Endothelial cell of umbilical vein (primary cell): ENCODE data around the gene AP5Z1. TPM values are rescaled to one million over a fixed set of nuclear protein-coding genes. Genes with fewer than 3 reads are reported as not detected.

Experiments used
- BruUV-seq: library from RNA; stranded (reverse); fragments of 400-500 nt; replicated peaks from 2 replicates; lab custom pipeline; 2021; lab: Mats Ljungman, UMichigan
- CTCF ChIA-PET: fragments of 300-600, 350-600 bp; sonication (Branson Sonifier 250); formaldehyde crosslinking; loops from one replicate; lab custom pipeline; 2021; ENCODE audit warnings: antibody characterized with exemption, inconsistent platforms; lab: Charles Lee
- POLR2A ChIA-PET: fragments of 300-600, 350-600 bp; sonication (Branson Sonifier 250); formaldehyde crosslinking; loops from one replicate; lab custom pipeline; 2021; ENCODE audit warnings: antibody characterized with exemption, inconsistent platforms; lab: Charles Lee
- DNase-seq: peaks from one replicate; pipeline ENCODE4 v3.0.0-alpha.2; 2011; ENCODE audit warnings: low read depth, low spot score
- FAIRE-seq: peaks from 2 replicates; lab custom pipeline; 2011; peaks lifted over from hg19 to GRCh38; lab: Jason Lieb, UNC
- H2AFZ ChIP-seq: 2 replicates; pipeline ENCODE4 v1.6.0; 2012; ENCODE audit warnings: low read depth, low read length, control low read depth, inconsistent platforms
- H3K27ac ChIP-seq: 2 replicates; pipeline ENCODE4 v1.5.1; 2011; ENCODE audit warnings: low read depth, mild to moderate bottlenecking, control low read depth, low read length, moderate library complexity; ENCODE audit not compliant: insufficient read depth
- H3K27me3 ChIP-seq, 2 experiments: 2 replicates each; pipeline versions ENCODE4 v1.6.0 to v1.6.1; 2011; ENCODE audit warnings: low read length in 2 of 2, mixed read lengths in 1 of 2; ENCODE audit not compliant: control insufficient read depth in 2 of 2, insufficient read depth in 2 of 2
- H3K36me3 ChIP-seq, 2 experiments: 2 replicates in 1 of 2; 3 replicates in 1 of 2; pipeline ENCODE4 v1.5.1; 2011; ENCODE audit warnings: low read length in 2 of 2, mild to moderate bottlenecking in 1 of 2, moderate library complexity in 1 of 2; ENCODE audit not compliant: control insufficient read depth in 2 of 2, insufficient read depth in 2 of 2; ENCODE audit errors: extremely low read depth in 1 of 2
- H3K4me1 ChIP-seq: 3 replicates; pipeline ENCODE4 v1.5.1; 2011; ENCODE audit warnings: mild to moderate bottlenecking, low read length; ENCODE audit not compliant: control insufficient read depth, insufficient read depth; ENCODE audit errors: extremely low read depth
- H3K4me2 ChIP-seq: 2 replicates; pipeline ENCODE4 v1.6.1; 2011; ENCODE audit warnings: low read length, control low read depth, mixed read lengths; ENCODE audit not compliant: insufficient read depth
- H3K4me3 ChIP-seq, 3 experiments: fragments of 200-600 bp in 1 of 3; sonication (generic), shearing (Covaris generic) in 1 of 3; replicated peaks in 1 of 3; 2 replicates each; pipeline ENCODE4 v1.5.1; 2011 to 2016; ENCODE audit warnings: control low read depth in 3 of 3, low read length in 3 of 3, mild to moderate bottlenecking in 2 of 3, inconsistent platforms in 1 of 3, low read depth in 1 of 3, moderate library complexity in 1 of 3; ENCODE audit not compliant: insufficient read depth in 1 of 3
- H3K79me2 ChIP-seq: 2 replicates; pipeline ENCODE4 v1.6.0; 2012; ENCODE audit warnings: low read length, inconsistent platforms; ENCODE audit not compliant: control insufficient read depth, insufficient read depth
- H3K9ac ChIP-seq: replicated peaks from 2 replicates; pipeline ENCODE3; 2011; ENCODE audit warnings: low read length, control low read depth; ENCODE audit not compliant: insufficient read depth; ENCODE audit errors: extremely low read depth
- H3K9me1 ChIP-seq: replicated peaks from 3 replicates; pipeline ENCODE4 v1.6.0; 2011; ENCODE audit warnings: mild to moderate bottlenecking, low read length; ENCODE audit not compliant: control insufficient read depth, insufficient read depth; ENCODE audit errors: extremely low read depth
- H3K9me3 ChIP-seq: replicated peaks from 2 replicates; pipeline ENCODE4 v1.5.1; 2012; ENCODE audit warnings: low read length, inconsistent platforms; ENCODE audit not compliant: control insufficient read depth, insufficient read depth
- H4K20me1 ChIP-seq: replicated peaks from 2 replicates; pipeline ENCODE3; 2011; ENCODE audit warnings: mild to moderate bottlenecking, low read length; ENCODE audit not compliant: control insufficient read depth, insufficient read depth; ENCODE audit errors: extremely low read depth
- CTCF ChIP-seq, 2 donors: IDR thresholded peaks; 1 replicate in 1 of 2; 2 replicates in 1 of 2; pipeline ENCODE4 v1.5.1; 2011; ENCODE audit warnings: low read length in 2 of 2, mild to moderate bottlenecking in 2 of 2, moderate library complexity in 2 of 2, control low read depth in 1 of 2, inconsistent platforms in 1 of 2, low read depth in 1 of 2; ENCODE audit not compliant: insufficient read depth in 1 of 2; ENCODE audit errors: extremely low read depth in 1 of 2
- EZH2 ChIP-seq: IDR thresholded peaks from 2 replicates; pipeline ENCODE4 v1.6.1; 2012; ENCODE audit warnings: borderline replicate concordance, low read depth, mild to moderate bottlenecking, moderate library complexity, low read length, inconsistent platforms; ENCODE audit not compliant: severe bottlenecking
- FOS ChIP-seq: IDR thresholded peaks from 2 replicates; pipeline ENCODE4 v1.6.1; 2011; ENCODE audit warnings: mild to moderate bottlenecking, low read length, moderate library complexity, borderline replicate concordance; ENCODE audit not compliant: insufficient read depth
- GATA2 ChIP-seq: IDR thresholded peaks from 2 replicates; pipeline ENCODE4 v1.7.0; 2011; ENCODE audit warnings: low read depth, mild to moderate bottlenecking, moderate library complexity, mixed read lengths, low read length; ENCODE audit not compliant: insufficient read length, insufficient read depth
- JUN ChIP-seq: IDR thresholded peaks from 2 replicates; pipeline ENCODE4 v1.6.1; 2011; ENCODE audit warnings: borderline replicate concordance, low read depth; ENCODE audit not compliant: insufficient read length, insufficient read depth
- MAX ChIP-seq: IDR thresholded peaks from 2 replicates; pipeline ENCODE4 v1.6.1; 2011; ENCODE audit not compliant: insufficient read depth, insufficient read length
- MYC ChIP-seq: IDR thresholded peaks from one replicate; pipeline ENCODE4 v1.6.1; 2011; ENCODE audit warnings: mild to moderate bottlenecking, low read depth, low read length
- POLR2A ChIP-seq: IDR thresholded peaks from 2 replicates; pipeline ENCODE4 v1.6.1; 2012; ENCODE audit warnings: low read depth, mild to moderate bottlenecking, control low read depth, low read length
- POLR2AphosphoS5 ChIP-seq: IDR thresholded peaks from 2 replicates; pipeline ENCODE4 v1.6.1; 2012; ENCODE audit warnings: low read depth, mild to moderate bottlenecking, control low read depth, low read length, moderate library complexity; ENCODE audit not compliant: insufficient read depth
- dilution Hi-C: fragments of 300-500 bp; cut with MboI; formaldehyde crosslinking; loops from one replicate; pipeline ENCODE4 v1.15.0; 2019; ENCODE audit warnings: low sequenced_read_pairs; ENCODE audit not compliant: extremely low pct_ligation_motif_present
- intact Hi-C: fragments of 100-400 bp; cut with micrococcal nuclease; formaldehyde crosslinking; loops from one replicate; pipeline ENCODE4 v1.10.0; 2022
- polyA plus RNA-seq, 4 experiments: library from polyadenylated mRNA; depleted of rRNA in 3 of 4; stranded (reverse) in 3 of 4; unstranded in 1 of 4; fragments of >200 nt; gene quantifications; 2 replicates each; pipeline versions ENCODE4 v1.2.1 to v1.2.3, GENCODE V29; 2011 to 2012; ENCODE audit warnings: missing spikeins in 1 of 4
- total RNA-seq: library from RNA; stranded (reverse); gene quantifications from 2 replicates; pipeline ENCODE4 v1.2.3, GENCODE V29; 2021

AP5Z1 gene
- total and polyA plus RNA-seq, 2 donors (not counting 3 experiments of a cell fraction or from before 2014, with no cell fraction given): 53.7 to 58.9 TPM

- no TSS peak for BruUV-seq
- POLR2A ChIA-PET: no interaction called here
Measured at GRCh38 chr7:4798706-4799235, 23.3 kb downstream of the AP5Z1 start.

More at GRCh38 chr7:4798706-4799235, 23.3 kb downstream of the AP5Z1 start:
- Histone ChIP-seq H3K9me3 (no peaks in the 10 kb centered on the region), H2AFZ (no peak overlapping the region), H3K9me1 (no peaks in the 10 kb centered on the region), H3K4me3 (no peak overlapping the region), H3K9ac (no peak overlapping the region), H3K27me3 (no peaks in the 10 kb centered on the region), H3K79me2 (no peaks in the 10 kb centered on the region), H3K27ac (no peak overlapping the region), H3K4me1 (no peaks in the 10 kb centered on the region), H4K20me1 (no peaks in the 10 kb centered on the region), H3K4me2 (no peak overlapping the region), H3K36me3 (no peaks in the 10 kb centered on the region)
- FAIRE-seq: no peak
- intact Hi-C loops (loop anchor here (1.0 kb wide), 3 partner anchors 85 to 287 kb away; partner anchors contain the start of gene RADIL), dilution Hi-C loops (no loop called here)
- no peak for DNase-seq
- CTCF ChIA-PET: interaction anchor here (0.7 to 9.9 kb wide), 12 partner anchors 7 to 375 kb away, joined by 3 to 104 read pairs (median 8); partner anchors contain the start of genes AP5Z1 and RADIL
- no peak for TF ChIP-seq MAX
- no peak for TF ChIP-seq CTCF (IDR thresholded peaks at IDR 0.05; ENCODE audit: extremely low read depth in 1 of 2, insufficient read depth in 1 of 2, low read depth in 1 of 2, low read length in 2 of 2)
- TF ChIP-seq JUN: no peak
- TF ChIP-seq POLR2AphosphoS5: no peak
- TF ChIP-seq EZH2: no peak
- no peak for TF ChIP-seq MYC
- TF ChIP-seq POLR2A: no peak
- no peak for TF ChIP-seq FOS
- TF ChIP-seq GATA2: no peak
